Muscle layer of colon (tissue), 2 donors: Measurements from ENCODE around the gene OR10A3.

Experiments used
- H3K27ac ChIP-seq: one replicate; pipeline ENCODE4 v1.7.0; 2013; ENCODE audit warnings: low read depth, mild to moderate bottlenecking, low read length, moderate library complexity
- H3K27me3 ChIP-seq, 2 donors: one replicate each; pipeline ENCODE4 v1.7.0; 2013; ENCODE audit warnings: low read length in 2 of 2, mild to moderate bottlenecking in 2 of 2; ENCODE audit not compliant: insufficient read depth in 2 of 2, control insufficient read depth in 1 of 2
- H3K36me3 ChIP-seq: one replicate; pipeline ENCODE4 v1.7.0; 2013; ENCODE audit warnings: mild to moderate bottlenecking, low read length; ENCODE audit not compliant: insufficient read depth
- H3K4me1 ChIP-seq: one replicate; pipeline ENCODE4 v1.7.0; 2013; ENCODE audit warnings: mild to moderate bottlenecking, low read length; ENCODE audit not compliant: insufficient read depth
- H3K4me3 ChIP-seq, 2 donors: one replicate each; pipeline ENCODE4 v1.7.0; 2013; ENCODE audit warnings: low read length in 2 of 2, low read depth in 1 of 2, mild to moderate bottlenecking in 1 of 2, moderate library complexity in 1 of 2
- H3K9ac ChIP-seq: one replicate; pipeline ENCODE4 v1.7.0; 2013; ENCODE audit warnings: low read length
- H3K9me3 ChIP-seq: one replicate; pipeline ENCODE4 v1.7.0; 2013; ENCODE audit warnings: mild to moderate bottlenecking, low read length
- donor health status: abdominal sarcoma.
- donor health status: Adenocarcinoma of cecum.

Gene OR10A3

GRCh38 chr11:7969756-7970646 lies 28.5 kb upstream of the OR10A3 start:
- H3K36me3 ChIP-seq: no peaks in the 10 kb centered on the region
- H3K27me3 ChIP-seq: no peaks in the 10 kb centered on the region
- no peaks in the 10 kb centered on the region for H3K4me1 ChIP-seq
- no peaks in the 10 kb centered on the region for H3K9me3 ChIP-seq
- H3K9ac ChIP-seq: no peak overlapping the region
- H3K4me3 ChIP-seq: no peak overlapping the region
- H3K27ac ChIP-seq: no peak overlapping the region

GRCh38 chr11:7968686-7969085 lies 27.2 kb upstream of the OR10A3 start:
- H3K27ac ChIP-seq: no peak overlapping the region
- H3K9ac ChIP-seq: no peak overlapping the region
- H3K9me3 ChIP-seq: no peaks in the 10 kb centered on the region
- H3K4me3 ChIP-seq: no peak overlapping the region
- H3K36me3 ChIP-seq: no peaks in the 10 kb centered on the region
- no peaks in the 10 kb centered on the region for H3K27me3 ChIP-seq
- H3K4me1 ChIP-seq: no peaks in the 10 kb centered on the region

- Histone ChIP-seq H3K27ac (no peak overlapping the region), H3K36me3 (no peaks in the 10 kb centered on the region), H3K9ac (no peak overlapping the region), H3K4me3 (no peak overlapping the region), H3K9me3 (no peaks in the 10 kb centered on the region), H3K4me1 (no peaks in the 10 kb centered on the region), H3K27me3 (no peaks in the 10 kb centered on the region)
Measured at GRCh38 chr11:7967826-7968225, 26.3 kb upstream of the OR10A3 start.

- Histone ChIP-seq H3K9me3 (no peaks in the 10 kb centered on the region), H3K9ac (no peak overlapping the region), H3K27me3 (no peaks in the 10 kb centered on the region), H3K4me1 (no peaks in the 10 kb centered on the region), H3K27ac (no peak overlapping the region), H3K36me3 (no peaks in the 10 kb centered on the region), H3K4me3 (no peak overlapping the region)
Measured at GRCh38 chr11:7967097-7967496, 25.6 kb upstream of the OR10A3 start.

- H3K9me3 ChIP-seq: no peaks in the 10 kb centered on the region
- no peak within 1 kb of the TSS for H3K27ac ChIP-seq
- H3K9ac ChIP-seq: no peak within 1 kb of the TSS
- no peak within 1 kb of the TSS for H3K4me3 ChIP-seq
- H3K27me3 ChIP-seq: no peaks in the 10 kb centered on the region
- H3K36me3 ChIP-seq: no peaks in the 10 kb centered on the region
- H3K4me1 ChIP-seq: no peaks in the 10 kb centered on the region
Measured at GRCh38 chr11:7965386-7965785, 23.9 kb upstream of the OR10A3 start, which contains the start of gene NLRP10. Gene NLRP10, minus strand, starts transcription at chr11:7965447. Its CDS starts 1,952 bp downstream, at chr11:7963495.

- Histone ChIP-seq H3K4me3 (no peak overlapping the region), H3K9me3 (no peaks in the 10 kb centered on the region), H3K4me1 (no peaks in the 10 kb centered on the region), H3K9ac (no peak overlapping the region), H3K27me3 (no peaks in the 10 kb centered on the region), H3K36me3 (no peaks in the 10 kb centered on the region), H3K27ac (no peak overlapping the region)
Measured at GRCh38 chr11:7964873-7965272, 23.4 kb upstream of the OR10A3 start.

GRCh38 chr11:7964261-7964660 lies 22.8 kb upstream of the OR10A3 start:
- Histone ChIP-seq H3K27me3 (no peaks in the 10 kb centered on the region), H3K9ac (no peak overlapping the region), H3K9me3 (no peaks in the 10 kb centered on the region), H3K36me3 (no peaks in the 10 kb centered on the region), H3K27ac (no peak overlapping the region), H3K4me3 (no peak overlapping the region), H3K4me1 (no peaks in the 10 kb centered on the region)

GRCh38 chr11:7955191-7955590 lies 13.7 kb upstream of the OR10A3 start:
- Histone ChIP-seq H3K36me3 (no peaks in the 10 kb centered on the region), H3K27me3 (no peaks in the 10 kb centered on the region), H3K4me3 (no peak overlapping the region), H3K9ac (no peak overlapping the region), H3K4me1 (no peaks in the 10 kb centered on the region), H3K9me3 (no peaks in the 10 kb centered on the region), H3K27ac (no peak overlapping the region)

GRCh38 chr11:7949934-7950333 lies 8.4 kb upstream of the OR10A3 start:
- Histone ChIP-seq H3K9ac (no peak overlapping the region), H3K36me3 (no peaks in the 10 kb centered on the region), H3K27ac (no peak overlapping the region), H3K4me3 (no peak overlapping the region), H3K27me3 (no peaks in the 10 kb centered on the region), H3K4me1 (no peaks in the 10 kb centered on the region), H3K9me3 (no peaks in the 10 kb centered on the region)

- H3K27ac ChIP-seq: no peak overlapping the region
- no peak overlapping the region for H3K9ac ChIP-seq
- H3K27me3 ChIP-seq: no peaks in the 10 kb centered on the region
- no peak overlapping the region for H3K4me3 ChIP-seq
- no peaks in the 10 kb centered on the region for H3K4me1 ChIP-seq
- peaks cover 3% of the 10 kb centered on the region for H3K9me3 ChIP-seq
- no peaks in the 10 kb centered on the region for H3K36me3 ChIP-seq
Measured at GRCh38 chr11:7944123-7944522, 2.6 kb upstream of the OR10A3 start.

- no peak overlapping the region for H3K27ac ChIP-seq
- H3K27me3 ChIP-seq: no peaks in the 10 kb centered on the region
- no peaks in the 10 kb centered on the region for H3K36me3 ChIP-seq
- H3K4me1 ChIP-seq: no peaks in the 10 kb centered on the region
- peaks cover 3% of the 10 kb centered on the region for H3K9me3 ChIP-seq
- H3K4me3 ChIP-seq: no peak overlapping the region
- H3K9ac ChIP-seq: no peak overlapping the region
Measured at GRCh38 chr11:7941146-7941545, 362 bp downstream of the OR10A3 start.

- no peaks in the 10 kb centered on the region for H3K9me3 ChIP-seq
- H3K36me3 ChIP-seq: no peaks in the 10 kb centered on the region
- no peaks in the 10 kb centered on the region for H3K4me1 ChIP-seq
- no peak overlapping the region for H3K27ac ChIP-seq
- H3K4me3 ChIP-seq: no peak overlapping the region
- no peaks in the 10 kb centered on the region for H3K27me3 ChIP-seq
- H3K9ac ChIP-seq: no peak overlapping the region
Measured at GRCh38 chr11:7936615-7937014, 4.9 kb downstream of the OR10A3 start.
